NCI-H460 (cell line): ENCODE results near the gene S100A4. TPM values are rescaled to one million over a fixed set of nuclear protein-coding genes. Genes with fewer than 3 reads are reported as not detected.
"Not testable (repeated sequence)": the region's sequence is repeated elsewhere in the genome, so short reads cannot be mapped to it uniquely, and the experiment has no call there.

Experiments used
- DNase-seq: peaks from one replicate; pipeline ENCODE4 v3.0.0-alpha.2; 2016; ENCODE audit warnings: low read depth; ENCODE audit errors: extremely low read depth
- polyA plus RNA-seq: library from polyadenylated mRNA; depleted of rRNA; stranded (reverse); fragments of >200 nt; gene quantifications from 2 replicates; pipeline ENCODE4 v1.2.3, GENCODE V29; 2014; cell fraction: nucleus; rRNA removed
- total RNA-seq: library from RNA; depleted of rRNA; stranded (reverse); fragments of >200 nt; shearing (Covaris generic); gene quantifications from 2 replicates; pipeline ENCODE4 v1.2.3, GENCODE V29; 2014; rRNA removed

The S100A4 gene
- total RNA-seq: 201 and 238 TPM in 2 replicates
- 458 and 480 TPM in 2 replicates for polyA plus RNA-seq

GRCh38 chr1:153545067-153546055 is at the start of gene S100A4:
S100A4 (minus strand) TSS chr1:153545806; CDS start chr1:153544794, 1,012 bp downstream.
- DNase-seq: peak; percentile 96

GRCh38 chr1:153592748-153593147 is 47.1 kb upstream of the S100A4 start:
- no peak for DNase-seq

DNA sequence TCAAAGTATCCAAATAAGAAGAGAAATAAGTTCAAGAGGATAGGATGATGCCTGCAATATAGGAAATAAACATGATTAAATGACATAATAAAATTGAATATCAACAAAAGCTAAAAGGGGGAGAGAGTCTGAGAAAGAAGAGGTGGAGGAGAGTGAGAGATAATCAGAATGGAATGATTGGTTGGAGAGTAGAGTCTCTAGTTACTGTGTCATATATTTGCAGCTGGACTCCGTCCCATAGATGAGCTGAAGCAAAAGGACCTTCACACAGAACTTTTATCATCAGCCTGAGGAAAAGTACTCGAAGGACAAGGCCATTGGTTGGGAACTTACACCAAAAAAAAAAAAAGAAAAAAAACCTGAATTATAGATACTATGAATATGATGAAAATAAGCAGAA is 42.9 kb upstream of the S100A4 start:
- DNase-seq: no peak

- not testable (repeated sequence) for DNase-seq
These were observed 42.4 kb upstream of the S100A4 start for GRCh38 chr1:153588033-153588432.

- no peak for DNase-seq
These were observed 41.7 kb upstream of the S100A4 start for GRCh38 chr1:153587314-153587713.

DNA sequence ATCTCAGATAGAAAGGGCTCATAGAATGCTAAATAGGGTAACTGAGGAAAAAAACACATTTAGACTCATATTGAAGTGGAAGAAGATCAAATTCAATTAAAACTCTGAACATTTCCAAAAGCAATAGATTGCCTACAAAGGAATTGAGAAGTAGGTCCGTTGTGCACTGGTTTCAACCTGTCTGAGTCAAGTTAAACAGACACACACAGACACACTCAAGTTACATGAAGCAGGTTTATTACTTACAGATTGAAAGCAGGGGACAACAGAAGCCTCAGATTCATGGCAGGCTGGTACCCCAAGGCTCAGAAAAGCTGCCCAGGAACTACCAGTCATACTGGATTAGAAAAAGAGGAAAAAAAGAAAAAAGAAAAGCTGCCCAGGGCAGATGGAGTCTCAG is 40.7 kb upstream of the S100A4 start:
- DNase-seq: no peak

GRCh38 chr1:153585006-153585405 is 39.4 kb upstream of the S100A4 start:
- no peak for DNase-seq

- DNase-seq: no peak
These were observed 38.4 kb upstream of the S100A4 start for GRCh38 chr1:153583976-153584375.

DNA sequence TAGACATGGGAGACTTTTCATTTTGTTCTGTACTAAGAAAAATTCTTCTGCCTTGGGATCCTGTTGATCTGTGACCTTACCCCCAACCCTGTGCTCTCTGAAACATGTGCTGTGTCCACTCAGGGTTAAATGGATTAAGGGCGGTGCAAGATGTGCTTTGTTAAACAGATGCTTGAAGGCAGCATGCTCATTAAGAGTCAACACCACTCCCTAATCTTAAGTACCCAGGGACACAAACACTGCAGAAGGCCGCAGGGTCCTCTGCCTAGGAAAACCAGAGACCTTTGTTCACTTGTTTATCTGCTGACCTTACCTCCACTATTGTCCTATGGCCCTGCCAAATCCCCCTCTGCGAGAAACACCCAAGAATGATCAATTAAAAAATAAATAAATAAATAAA is 37.9 kb upstream of the S100A4 start:
- DNase-seq: not testable (repeated sequence)

GRCh38 chr1:153582836-153583235 is 37.2 kb upstream of the S100A4 start:
- DNase-seq: not testable (repeated sequence)

DNA sequence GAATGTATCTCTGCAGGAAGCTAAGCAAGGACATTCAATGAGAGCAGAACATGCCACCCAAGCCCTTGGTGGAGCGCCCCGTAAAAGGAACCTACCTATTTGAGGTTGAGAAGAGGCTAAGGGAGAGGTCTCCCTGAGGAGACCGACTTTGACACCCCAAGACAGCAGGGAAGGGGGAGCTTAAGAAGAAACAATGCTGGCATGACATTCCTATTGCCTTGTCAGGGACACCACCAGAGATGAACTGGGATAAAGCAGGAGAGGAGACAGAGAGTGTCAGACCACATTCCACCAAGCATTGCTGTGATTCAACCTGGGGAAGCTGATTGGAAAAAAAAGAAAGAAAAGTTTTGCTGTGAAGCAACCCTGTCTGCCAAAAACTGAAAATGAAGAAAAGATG is 33.3 kb upstream of the S100A4 start:
- no peak for DNase-seq

GRCh38 chr1:153578490-153578889 is 32.9 kb upstream of the S100A4 start:
- DNase-seq: no peak

GRCh38 chr1:153577624-153578051 is 32.0 kb upstream of the S100A4 start:
- DNase-seq: no peak

- DNase-seq: no peak
These were observed 31.5 kb upstream of the S100A4 start for GRCh38 chr1:153577138-153577537.

DNA sequence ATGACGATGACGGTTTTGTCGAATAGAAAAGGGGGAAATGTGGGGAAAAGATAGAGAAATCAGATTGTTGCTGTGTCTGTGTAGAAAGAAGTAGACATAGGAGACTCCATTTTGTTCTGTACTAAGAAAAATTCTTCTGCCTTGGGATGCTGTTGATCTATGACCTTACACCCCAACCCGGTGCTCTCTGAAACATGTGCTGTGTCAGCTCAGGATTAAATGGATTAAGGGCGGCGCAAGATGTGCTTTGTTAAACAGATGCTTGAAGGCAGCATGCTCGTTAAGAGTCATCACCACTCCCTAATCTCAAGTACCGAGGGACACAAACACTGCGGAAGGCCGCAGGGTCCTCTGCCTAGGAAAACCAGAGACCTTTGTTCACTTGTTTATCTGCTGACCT is 29.9 kb upstream of the S100A4 start:
- not testable (repeated sequence) for DNase-seq

DNA sequence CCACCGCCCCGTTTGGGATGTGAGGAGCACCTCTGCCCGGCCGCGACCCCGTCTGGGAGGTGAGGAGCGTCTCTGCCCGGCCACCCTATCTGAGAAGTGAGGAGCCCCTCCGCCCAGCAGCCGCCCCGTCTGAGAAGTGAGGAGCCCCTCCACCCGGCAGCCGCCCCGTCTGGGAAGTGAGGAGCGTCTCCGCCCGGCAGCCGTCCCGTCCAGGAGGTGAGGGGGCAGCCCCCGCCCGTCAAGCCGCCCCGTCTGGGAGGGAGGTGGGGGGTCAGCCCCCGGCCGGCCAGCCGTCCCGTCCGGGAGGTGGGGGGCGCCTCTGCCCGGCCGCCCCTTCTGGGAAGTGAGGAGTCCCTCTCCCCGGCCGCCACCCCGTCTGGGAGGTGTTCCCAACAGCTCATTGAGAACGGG is 29.5 kb upstream of the S100A4 start:
- not testable (repeated sequence) for DNase-seq

GRCh38 chr1:153573351-153573750 is 27.7 kb upstream of the S100A4 start:
- DNase-seq: no peak

DNA sequence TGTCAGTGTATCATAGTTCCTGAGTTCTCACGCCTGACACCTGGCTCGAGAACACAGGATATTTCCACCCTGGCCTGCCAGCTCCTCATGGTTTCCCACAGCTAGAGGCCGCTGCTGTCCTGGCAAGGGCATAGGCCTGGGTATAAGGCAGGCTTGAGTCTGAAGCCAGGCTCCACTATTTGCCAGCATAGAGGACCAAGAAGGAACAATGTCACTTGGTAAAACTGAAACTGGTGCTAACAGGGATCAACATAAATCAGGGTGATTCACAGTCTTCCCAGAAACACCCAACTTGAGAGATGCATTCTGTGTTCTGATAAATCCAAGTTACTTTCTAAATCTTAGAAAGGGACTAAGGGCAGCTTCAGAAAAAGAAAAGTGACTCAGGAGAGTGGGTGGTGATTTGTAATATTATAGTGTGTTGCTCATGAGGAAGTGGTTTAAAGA is 27.0 kb upstream of the S100A4 start:
- peak; percentile 88 for DNase-seq

- no peak for DNase-seq
These were observed 26.1 kb upstream of the S100A4 start for GRCh38 chr1:153571706-153572105.

GRCh38 chr1:153570874-153571273 is 25.3 kb upstream of the S100A4 start:
- DNase-seq: no peak

- DNase-seq: no peak
These were observed 23.9 kb upstream of the S100A4 start for GRCh38 chr1:153569465-153569864.
